ENCODE data around the gene KCNJ1. TPM values are rescaled to one million over a fixed set of nuclear protein-coding genes. Genes with fewer than 3 reads are reported as not detected.

The KCNJ1 gene
- total and polyA plus RNA-seq, 10 donors: 0.02 to 0.09 (median 0.03) TPM; not detected in 7

DNA sequence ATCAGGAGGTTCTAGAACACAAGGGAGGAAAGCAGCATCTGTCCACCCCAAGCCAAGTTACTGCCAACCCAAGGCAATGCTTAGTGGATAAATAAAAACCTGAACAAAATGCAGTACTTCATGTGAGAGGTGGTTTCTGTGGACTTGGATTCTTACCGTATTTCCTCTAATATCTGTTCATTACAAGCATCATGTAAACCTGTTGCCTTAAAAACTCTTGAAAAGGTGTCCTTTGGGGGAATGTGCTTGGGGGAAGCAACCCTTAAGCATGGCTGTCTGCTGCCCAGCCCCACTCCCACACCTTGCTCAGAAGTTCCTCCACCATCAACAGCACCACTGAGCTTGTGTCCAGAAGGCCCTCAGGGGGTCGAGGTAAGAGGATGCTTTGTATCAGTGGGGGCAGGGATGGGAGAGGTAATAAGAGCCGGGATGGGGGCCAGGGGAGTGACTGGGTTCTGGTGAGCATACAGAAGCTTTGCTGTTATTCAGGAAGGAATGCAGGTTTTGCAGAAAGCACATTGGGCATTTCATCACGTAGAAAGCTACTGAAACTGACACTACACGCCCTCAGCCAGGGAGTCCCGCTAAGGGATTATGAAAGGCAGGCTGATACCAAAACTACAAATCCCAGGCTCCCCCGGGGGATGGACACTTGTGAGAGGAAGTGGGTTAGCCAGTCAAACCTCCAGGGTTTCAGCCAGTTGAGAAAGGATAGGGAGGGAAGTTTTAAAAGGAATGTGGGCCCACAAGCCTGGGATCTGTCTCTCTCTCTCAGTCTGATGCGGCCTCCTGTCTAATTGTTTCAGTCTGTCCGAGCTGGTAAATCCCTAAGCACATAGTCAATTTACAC lies 52.0 kb downstream of the KCNJ1 start:
- H3K4me3 ChIP-seq: no peak overlapping the region
- 62 to 79% (median 71%) methylated on average over 9 of the region's 9 CpGs for WGBS, 5 donors
- H3K27ac ChIP-seq: peak overlapping the region in 2 of 8 donors; percentile 5 to 35
- H3K4me1 ChIP-seq: peaks cover 0 to 14% (median 0%) of the 10 kb centered on the region in 6 donors
- no peak for DNase-seq
- TF ChIP-seq POLR2AphosphoS5 (IDR thresholded peaks at IDR 0.05) (peak in 1 of 3 donors; percentile 15), POLR2A (IDR thresholded peaks at IDR 0.05) (no peak), CTCF (IDR thresholded peaks at IDR 0.05 in 8 of 11, conservative IDR thresholded peaks at IDR 0.05 in 3 of 11) (no peak)
- H3K27me3 ChIP-seq (replicated peaks in 1 of 7): no peaks in the 10 kb centered on the region
- peaks cover 0 to 90% (median 52%) of the 10 kb centered on the region in 6 donors for H3K36me3 ChIP-seq
- no peaks in the 10 kb centered on the region for H3K9me3 ChIP-seq
- intact Hi-C loops (cut with DNase I; ENCODE audit: low total_unique reads): no loop called here

- H3K27ac ChIP-seq: peak overlapping the region in 1 of 8 donors; percentile 35
- DNase-seq: no peak
- H3K27me3 ChIP-seq (replicated peaks in 1 of 7): no peaks in the 10 kb centered on the region
- no peak for TF ChIP-seq POLR2A (IDR thresholded peaks at IDR 0.05)
- TF ChIP-seq CTCF (IDR thresholded peaks at IDR 0.05 in 8 of 11, conservative IDR thresholded peaks at IDR 0.05 in 3 of 11): no peak
- peak in 1 of 3 donors; percentile 27 for TF ChIP-seq POLR2AphosphoS5 (IDR thresholded peaks at IDR 0.05)
- H3K36me3 ChIP-seq: peaks cover 3 to 94% (median 65%) of the 10 kb centered on the region in 6 donors
- intact Hi-C loops (cut with DNase I; ENCODE audit: low total_unique reads): no loop called here
- 90 to 99% (median 94%) methylated on average over 4 of the region's 4 CpGs for WGBS, 5 donors
- H3K4me3 ChIP-seq: no peak overlapping the region
- H3K4me1 ChIP-seq: peaks cover 0 to 14% (median 0%) of the 10 kb centered on the region in 6 donors
- H3K9me3 ChIP-seq: no peaks in the 10 kb centered on the region
Observed at GRCh38 chr11:128813729-128814128, 53.4 kb downstream of the KCNJ1 start.

DNA sequence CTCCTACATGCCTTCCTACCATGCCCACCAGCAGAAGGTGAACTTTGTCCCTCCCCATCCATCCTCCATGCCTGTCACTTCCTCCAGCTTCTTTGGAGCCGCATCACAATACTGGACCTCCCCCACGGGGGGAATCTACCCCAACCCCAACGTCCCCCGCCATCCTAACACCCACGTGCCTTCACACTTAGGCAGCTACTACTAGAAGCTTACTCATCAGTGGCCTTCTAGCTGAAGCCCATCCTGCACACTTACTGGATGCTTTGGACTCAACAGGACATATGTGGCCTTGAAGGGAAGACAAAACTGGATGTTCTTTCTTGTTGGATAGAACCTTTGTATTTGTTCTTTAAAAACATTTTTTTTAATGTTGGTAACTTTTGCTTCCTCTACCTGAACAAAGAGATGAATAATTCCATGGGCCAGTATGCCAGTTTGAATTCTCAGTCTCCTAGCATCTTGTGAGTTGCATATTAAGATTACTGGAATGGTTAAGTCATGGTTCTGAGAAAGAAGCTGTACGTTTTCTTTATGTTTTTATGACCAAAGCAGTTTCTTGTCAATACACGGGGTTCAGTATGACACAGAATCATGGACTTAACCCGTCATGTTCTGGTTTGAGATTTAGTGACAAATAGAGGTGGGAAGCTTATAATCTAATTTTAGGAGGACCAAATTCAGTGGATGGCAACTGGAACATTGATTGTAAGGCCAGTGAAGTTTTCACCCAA lies 56.1 kb downstream of the KCNJ1 start:
- intact Hi-C loops (cut with DNase I; ENCODE audit: low total_unique reads): no loop called here
- Histone ChIP-seq H3K27ac (peak overlapping the region in 1 of 8 donors; percentile 6), H3K4me3 (no peak overlapping the region), H3K4me1 (peaks cover 0 to 19% (median 0%) of the 10 kb centered on the region in 6 donors), H3K36me3 (peaks cover 3 to 94% (median 83%) of the 10 kb centered on the region in 6 donors), H3K27me3 (replicated peaks in 1 of 7) (no peaks in the 10 kb centered on the region), H3K9me3 (no peaks in the 10 kb centered on the region)
- WGBS, 5 donors: 78 to 84% (median 80%) methylated on average over 8 of the region's 8 CpGs
- no peak for DNase-seq
- TF ChIP-seq CTCF (IDR thresholded peaks at IDR 0.05 in 8 of 11, conservative IDR thresholded peaks at IDR 0.05 in 3 of 11) (no peak), POLR2AphosphoS5 (IDR thresholded peaks at IDR 0.05) (peak in 1 of 3 donors; percentile 64)

GRCh38 chr11:128809128-128809527 lies 58.0 kb downstream of the KCNJ1 start:
- peak overlapping the region in 1 of 8 donors; percentile 17 for H3K27ac ChIP-seq
- WGBS, 5 donors: 75 to 91% (median 83%) methylated on average over 6 of the region's 6 CpGs
- no peak for DNase-seq
- peaks cover 3 to 95% (median 89%) of the 10 kb centered on the region in 6 donors for H3K36me3 ChIP-seq
- H3K27me3 ChIP-seq (replicated peaks in 1 of 7): no peaks in the 10 kb centered on the region
- H3K9me3 ChIP-seq: no peaks in the 10 kb centered on the region
- intact Hi-C loops (cut with DNase I; ENCODE audit: low total_unique reads): no loop called here
- H3K4me3 ChIP-seq: no peak overlapping the region
- H3K4me1 ChIP-seq: peaks cover 0 to 9% (median 5%) of the 10 kb centered on the region in 6 donors
- TF ChIP-seq CTCF (IDR thresholded peaks at IDR 0.05 in 8 of 11, conservative IDR thresholded peaks at IDR 0.05 in 3 of 11): no peak
- TF ChIP-seq POLR2A (IDR thresholded peaks at IDR 0.05): no peak
- no peak for TF ChIP-seq POLR2AphosphoS5 (IDR thresholded peaks at IDR 0.05)
